ENCODE results near the gene CHCHD4. TPM values are rescaled to one million over a fixed set of nuclear protein-coding genes. Genes with fewer than 3 reads are reported as not detected.

CHCHD4 gene
- total RNA-seq, 4 donors from 2014 or later: 21.2 to 27.0 (median 24.3) TPM

- no peak overlapping the region for H3K4me3 ChIP-seq
- H3K27ac ChIP-seq (replicated peaks in 1 of 4): no peak overlapping the region
- H3K4me1 ChIP-seq: peaks cover 10 to 20% (median 17%) of the 10 kb centered on the region in 4 donors
- no peaks in the 10 kb centered on the region for H3K27me3 ChIP-seq
- H3K36me3 ChIP-seq: peaks cover 79 to 100% (median 97%) of the 10 kb centered on the region in 4 donors
- 91% methylated on average over 3 of the region's 11 CpGs for WGBS
- no peaks in the 10 kb centered on the region for H3K9me3 ChIP-seq
- TF ChIP-seq CTCF (IDR thresholded peaks at IDR 0.05): no peak
- TF ChIP-seq POLR2A (IDR thresholded peaks at IDR 0.05; ENCODE audit: low read depth): no peak
- TF ChIP-seq POLR2AphosphoS5 (IDR thresholded peaks at IDR 0.05): no peak
- TF ChIP-seq EP300 (IDR thresholded peaks at IDR 0.05): no peak
- intact Hi-C loops (cut with DNase I): no loop called here
- DNase-seq (ENCODE audit: extremely low spot score): no peak
Measured at GRCh38 chr3:14135581-14135980, 10.9 kb upstream of the CHCHD4 start.

GRCh38 chr3:14134291-14134690, 9.6 kb upstream of the CHCHD4 start:
- Histone ChIP-seq H3K27me3 (no peaks in the 10 kb centered on the region), H3K4me3 (no peak overlapping the region), H3K36me3 (peaks cover 83 to 100% (median 98%) of the 10 kb centered on the region in 4 donors), H3K27ac (replicated peaks in 1 of 4) (no peak overlapping the region), H3K4me1 (peaks cover 10 to 22% (median 16%) of the 10 kb centered on the region in 4 donors), H3K9me3 (no peaks in the 10 kb centered on the region)
- TF ChIP-seq EP300 (IDR thresholded peaks at IDR 0.05) (no peak), POLR2AphosphoS5 (IDR thresholded peaks at IDR 0.05) (no peak), POLR2A (IDR thresholded peaks at IDR 0.05; ENCODE audit: low read depth) (no peak), CTCF (IDR thresholded peaks at IDR 0.05) (no peak)
- no peak for DNase-seq (ENCODE audit: extremely low spot score)
- intact Hi-C loops (cut with DNase I): no loop called here
- WGBS: 81% methylated on average over 6 of the region's 6 CpGs

GRCh38 chr3:14133876-14134275, 9.2 kb upstream of the CHCHD4 start:
- WGBS: 95% methylated on average over 4 of the region's 5 CpGs
- TF ChIP-seq POLR2AphosphoS5 (IDR thresholded peaks at IDR 0.05): no peak
- Histone ChIP-seq H3K27me3 (no peaks in the 10 kb centered on the region), H3K9me3 (no peaks in the 10 kb centered on the region), H3K4me3 (no peak overlapping the region), H3K27ac (replicated peaks in 1 of 4) (no peak overlapping the region), H3K4me1 (peaks cover 10 to 22% (median 16%) of the 10 kb centered on the region in 4 donors), H3K36me3 (peaks cover 82 to 100% (median 95%) of the 10 kb centered on the region in 4 donors)
- intact Hi-C loops (cut with DNase I): no loop called here
- no peak for DNase-seq (ENCODE audit: extremely low spot score)

- Histone ChIP-seq H3K9me3 (no peaks in the 10 kb centered on the region), H3K27me3 (no peaks in the 10 kb centered on the region), H3K4me1 (peaks cover 10 to 25% (median 16%) of the 10 kb centered on the region in 4 donors), H3K27ac (replicated peaks in 1 of 4) (peak overlapping the region in 1 of 4 donors; percentile 3), H3K36me3 (peaks cover 79 to 100% (median 93%) of the 10 kb centered on the region in 4 donors), H3K4me3 (no peak overlapping the region)
- intact Hi-C loops (cut with DNase I): no loop called here
- DNase-seq (ENCODE audit: extremely low spot score): no peak
- no peak for TF ChIP-seq CTCF (IDR thresholded peaks at IDR 0.05)
- TF ChIP-seq EP300 (IDR thresholded peaks at IDR 0.05): no peak
- TF ChIP-seq POLR2A (IDR thresholded peaks at IDR 0.05; ENCODE audit: low read depth): no peak
- TF ChIP-seq POLR2AphosphoS5 (IDR thresholded peaks at IDR 0.05): no peak
- 89% methylated on average over 9 of the region's 10 CpGs for WGBS
Measured at GRCh38 chr3:14133188-14133800, 8.6 kb upstream of the CHCHD4 start.

- Histone ChIP-seq H3K9me3 (no peaks in the 10 kb centered on the region), H3K27me3 (no peaks in the 10 kb centered on the region), H3K27ac (replicated peaks in 1 of 4) (peak overlapping the region in 1 of 4 donors; percentile 3), H3K36me3 (peaks cover 74 to 100% (median 92%) of the 10 kb centered on the region in 4 donors), H3K4me1 (peaks cover 10 to 31% (median 20%) of the 10 kb centered on the region in 4 donors), H3K4me3 (no peak overlapping the region)
- intact Hi-C loops (cut with DNase I): no loop called here
- no peak for DNase-seq (ENCODE audit: extremely low spot score)
- WGBS: 93% methylated on average over 6 of the region's 6 CpGs
- TF ChIP-seq EP300 (IDR thresholded peaks at IDR 0.05) (no peak), POLR2AphosphoS5 (IDR thresholded peaks at IDR 0.05) (no peak), POLR2A (IDR thresholded peaks at IDR 0.05; ENCODE audit: low read depth) (no peak), CTCF (IDR thresholded peaks at IDR 0.05) (no peak)
Measured at GRCh38 chr3:14132689-14133088, 8.0 kb upstream of the CHCHD4 start.
